GM13976 (cell line): ENCODE results near the gene SIGLEC7.

Experiments used
- DNase-seq: peaks from one replicate; pipeline ENCODE4 v3.0.0; 2012; ENCODE audit warnings: low spot score
- in situ Hi-C: fragments of 300-500 bp; cut with MboI; formaldehyde crosslinking; loops from one replicate; pipeline ENCODE4 v1.12.0; 2022; ENCODE audit warnings: low sequenced_read_pairs, mixed read lengths, inconsistent platforms; ENCODE audit not compliant: unreplicated experiment
- TF ChIP-seq, protein P1 (sequence below): IDR thresholded peaks from 2 replicates; pipeline ENCODE4 v1.5.1; 2012; ENCODE audit warnings: borderline replicate concordance, mild to moderate bottlenecking; ENCODE audit not compliant: insufficient read depth; ENCODE audit errors: extremely low read depth, missing control alignments, control extremely low read depth

SIGLEC7 gene

DNA sequence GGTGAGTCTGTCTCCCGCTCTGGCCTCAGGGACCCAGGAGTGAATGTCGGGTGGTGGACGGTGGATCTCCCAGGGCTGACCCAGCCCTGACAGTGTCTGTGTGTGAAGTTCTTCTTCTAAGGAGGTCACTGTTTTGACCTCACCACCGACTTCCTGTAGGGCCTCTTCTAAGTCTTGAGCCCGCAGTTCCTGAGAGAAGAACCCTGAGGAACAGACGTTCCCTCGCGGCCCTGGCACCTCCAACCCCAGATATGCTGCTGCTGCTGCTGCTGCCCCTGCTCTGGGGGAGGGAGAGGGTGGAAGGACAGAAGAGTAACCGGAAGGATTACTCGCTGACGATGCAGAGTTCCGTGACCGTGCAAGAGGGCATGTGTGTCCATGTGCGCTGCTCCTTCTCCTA is at the start of gene SIGLEC7:
SIGLEC7 (plus strand) TSS at position 183 of the 400 bp plus-strand sequence; CDS start at position 252, 69 bp downstream.
- DNase-seq = no peak
- TF ChIP-seq, protein P1, sequence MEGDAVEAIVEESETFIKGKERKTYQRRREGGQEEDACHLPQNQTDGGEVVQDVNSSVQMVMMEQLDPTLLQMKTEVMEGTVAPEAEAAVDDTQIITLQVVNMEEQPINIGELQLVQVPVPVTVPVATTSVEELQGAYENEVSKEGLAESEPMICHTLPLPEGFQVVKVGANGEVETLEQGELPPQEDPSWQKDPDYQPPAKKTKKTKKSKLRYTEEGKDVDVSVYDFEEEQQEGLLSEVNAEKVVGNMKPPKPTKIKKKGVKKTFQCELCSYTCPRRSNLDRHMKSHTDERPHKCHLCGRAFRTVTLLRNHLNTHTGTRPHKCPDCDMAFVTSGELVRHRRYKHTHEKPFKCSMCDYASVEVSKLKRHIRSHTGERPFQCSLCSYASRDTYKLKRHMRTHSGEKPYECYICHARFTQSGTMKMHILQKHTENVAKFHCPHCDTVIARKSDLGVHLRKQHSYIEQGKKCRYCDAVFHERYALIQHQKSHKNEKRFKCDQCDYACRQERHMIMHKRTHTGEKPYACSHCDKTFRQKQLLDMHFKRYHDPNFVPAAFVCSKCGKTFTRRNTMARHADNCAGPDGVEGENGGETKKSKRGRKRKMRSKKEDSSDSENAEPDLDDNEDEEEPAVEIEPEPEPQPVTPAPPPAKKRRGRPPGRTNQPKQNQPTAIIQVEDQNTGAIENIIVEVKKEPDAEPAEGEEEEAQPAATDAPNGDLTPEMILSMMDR = no peak
- in situ Hi-C loops = no loop called here

DNA sequence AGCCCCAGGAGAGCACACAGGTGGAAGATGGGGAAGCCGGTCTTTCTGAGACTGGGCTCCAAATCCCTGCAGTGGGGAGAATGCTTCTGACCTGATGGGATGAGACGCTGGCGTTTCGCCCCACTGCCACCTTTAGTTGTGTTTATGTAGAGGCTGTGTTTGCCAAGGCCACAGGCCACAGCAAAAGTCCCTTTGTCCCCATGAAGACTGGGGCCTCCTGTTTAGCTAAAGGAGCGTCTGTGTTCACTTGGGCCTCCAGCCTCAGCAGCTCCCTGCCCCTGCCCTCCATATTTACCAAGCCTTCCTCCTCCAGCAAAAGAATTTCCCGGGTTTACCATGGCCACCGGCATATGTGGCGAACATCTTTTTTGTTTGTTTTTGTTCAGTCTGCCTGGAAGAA is 49.0 kb upstream of the SIGLEC7 start:
- in situ Hi-C loops = no loop called here
- TF ChIP-seq, protein P1 = no peak
- DNase-seq = no peak

DNA sequence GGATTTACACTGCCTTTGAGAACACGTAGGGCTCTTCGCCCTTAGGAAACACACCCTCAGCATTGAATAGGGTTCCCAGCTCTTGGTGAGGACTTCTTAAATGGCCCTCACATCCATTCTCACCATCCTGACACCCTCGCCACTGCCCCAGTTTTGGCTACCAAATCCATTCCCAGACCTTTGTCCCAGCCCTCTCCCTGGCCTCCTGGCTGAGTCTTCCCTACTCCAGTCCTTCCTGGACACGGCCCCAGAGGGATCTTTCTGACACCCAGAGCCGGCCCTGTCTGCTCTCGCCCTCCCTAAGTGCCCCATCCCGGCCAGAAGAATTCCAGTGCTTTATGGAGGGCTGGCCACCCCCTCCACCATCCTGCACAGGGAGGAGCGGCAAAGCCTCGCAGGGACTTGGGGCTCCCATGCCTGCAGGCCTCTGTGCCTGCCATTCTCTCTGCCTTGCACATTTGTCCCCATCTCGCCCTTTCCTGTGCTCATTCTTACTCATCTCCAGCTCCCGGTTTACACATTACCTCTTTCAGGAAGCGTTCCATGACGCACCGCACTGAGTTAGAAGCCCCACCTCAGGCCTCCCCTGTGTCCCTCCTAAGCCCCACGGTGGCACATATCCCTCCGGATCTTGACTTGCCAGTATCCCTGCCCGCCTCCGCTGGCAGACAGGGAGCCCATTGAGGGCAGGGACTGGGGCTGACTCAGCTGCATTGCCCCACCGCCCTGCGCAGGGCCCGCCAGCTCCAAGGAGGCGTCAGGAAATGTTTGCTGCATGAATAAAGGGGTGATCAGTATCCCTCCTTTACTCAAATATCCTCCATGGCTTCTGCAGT is 48.4 kb upstream of the SIGLEC7 start:
- TF ChIP-seq, protein P1 = no peak
- in situ Hi-C loops = no loop called here
- DNase-seq = no peak

DNA sequence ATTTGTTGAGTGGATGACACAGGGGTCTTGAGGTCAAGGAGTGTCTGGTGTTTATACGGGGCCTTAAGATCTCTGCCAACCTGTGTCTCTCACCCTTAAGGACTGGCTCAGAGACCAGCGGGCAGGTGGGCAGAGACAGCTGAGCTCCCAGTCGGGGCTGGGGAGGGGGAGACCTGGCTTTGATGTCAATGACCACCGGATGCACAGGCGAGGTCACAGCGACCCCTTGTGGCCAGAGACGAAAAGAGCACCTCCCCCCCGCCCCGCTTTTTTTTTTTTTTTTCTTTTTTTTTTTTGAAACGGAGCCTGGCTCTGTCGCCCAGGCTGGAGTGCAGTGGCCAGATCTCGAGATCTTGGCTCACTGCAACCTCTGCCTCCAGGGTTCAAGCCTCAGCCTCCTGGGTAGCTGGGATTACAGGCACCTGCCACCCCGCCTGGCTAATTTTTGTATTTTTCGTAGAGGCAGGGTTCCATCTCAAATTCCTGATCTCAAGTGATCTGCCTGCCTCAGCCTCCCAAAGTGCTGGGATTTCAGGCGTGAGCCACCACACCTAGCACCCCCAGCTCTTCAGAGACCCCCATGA is 47.3 kb upstream of the SIGLEC7 start:
- peak; percentile 80 for DNase-seq
- in situ Hi-C loops = no loop called here
- TF ChIP-seq, protein P1 = peak; percentile 47

- DNase-seq = no peak
- TF ChIP-seq, protein P1 = no peak
- in situ Hi-C loops = no loop called here
These were observed 45.5 kb upstream of the SIGLEC7 start for GRCh38 chr19:51096473-51097165.

GRCh38 chr19:51097166-51097738 is 44.8 kb upstream of the SIGLEC7 start:
- TF ChIP-seq, protein P1 = peak; percentile 70
- in situ Hi-C loops = no loop called here
- peak; percentile 85 for DNase-seq
